A673 (cell line): Measurements from ENCODE around the gene HBA1. TPM values are rescaled to one million over a fixed set of nuclear protein-coding genes. Genes with fewer than 3 reads are reported as not detected.

ENCODE experiments used
- BruUV-seq: library from RNA; stranded (reverse); fragments of 400-500 nt; replicated peaks from 2 replicates; lab custom pipeline; 2021; lab: Mats Ljungman, UMichigan
- CTCF ChIA-PET: fragments of 300-600 bp; sonication (Branson Sonifier 250); formaldehyde crosslinking; loops from one replicate; lab custom pipeline; 2022; ENCODE audit warnings: antibody characterized with exemption; lab: Charles Lee
- POLR2A ChIA-PET: fragments of 300-600 bp; sonication (Branson Sonifier 250); formaldehyde crosslinking; loops from one replicate; lab custom pipeline; 2022; ENCODE audit warnings: antibody characterized with exemption; ENCODE audit not compliant: low non-redundant PET; lab: Charles Lee
- DNase-seq: peaks from one replicate; pipeline ENCODE4 v3.0.0-alpha.2; 2015; ENCODE audit warnings: low spot score
- H3K27ac ChIP-seq: fragments of 200-600 bp; sonication (generic); 2 replicates; pipeline ENCODE4 v1.5.1; 2016; ENCODE audit warnings: mixed run types, low read depth, mild to moderate bottlenecking, mixed read lengths, antibody characterized with exemption, low read length; ENCODE audit not compliant: poor library complexity, severe bottlenecking
- H3K27me3 ChIP-seq: fragments of 200-600 bp; sonication (generic); replicated peaks from 2 replicates; pipeline ENCODE4 v1.6.1; 2017; ENCODE audit warnings: mixed run types, low read depth, mild to moderate bottlenecking, mixed read lengths, antibody characterized with exemption, low read length; ENCODE audit not compliant: insufficient read depth, poor library complexity
- H3K36me3 ChIP-seq: fragments of 200-600 bp; sonication (generic); 2 replicates; pipeline ENCODE4 v1.6.1; 2016; ENCODE audit warnings: mixed run types, mild to moderate bottlenecking, mixed read lengths, antibody characterized with exemption, low read length; ENCODE audit not compliant: insufficient read depth, poor library complexity, severe bottlenecking
- H3K4me1 ChIP-seq: fragments of 200-600 bp; sonication (generic); 2 replicates; pipeline ENCODE4 v1.6.1; 2017; ENCODE audit warnings: mixed run types, mild to moderate bottlenecking, mixed read lengths, antibody characterized with exemption, low read length; ENCODE audit not compliant: insufficient read depth, poor library complexity, severe bottlenecking
- H3K4me3 ChIP-seq: fragments of 200-600 bp; sonication (generic); 2 replicates; pipeline ENCODE4 v1.5.1; 2016; ENCODE audit warnings: low read depth, mixed run types, mild to moderate bottlenecking, mixed read lengths, low read length; ENCODE audit not compliant: poor library complexity, severe bottlenecking
- H3K9me3 ChIP-seq: fragments of 200-600 bp; sonication (generic); 2 replicates; pipeline ENCODE4 v1.6.1; 2016; ENCODE audit warnings: mixed run types, low read depth, mild to moderate bottlenecking, mixed read lengths, antibody characterized with exemption, low read length; ENCODE audit not compliant: poor library complexity, severe bottlenecking
- EZH2 ChIP-seq: fragments of 200-600 bp; sonication (generic); IDR thresholded peaks from 2 replicates; pipeline ENCODE4 v1.6.1; 2017; ENCODE audit warnings: borderline replicate concordance, low read depth, mild to moderate bottlenecking, mixed read lengths, antibody characterized with exemption, low read length; ENCODE audit not compliant: poor library complexity, severe bottlenecking
- intact Hi-C: fragments of 100-400 bp; cut with micrococcal nuclease; formaldehyde crosslinking; loops from one replicate; pipeline ENCODE4 v1.10.0; 2022; ENCODE audit not compliant: unreplicated experiment
- total RNA-seq: library from RNA; stranded (reverse); gene quantifications from 2 replicates; pipeline ENCODE4 v1.2.3, GENCODE V29; 2021
- TF ChIP-seq, protein P1 (sequence below): fragments of 300-800, 200-600 bp; sonication (generic); conservative IDR thresholded peaks from 2 replicates; pipeline ENCODE4 v1.5.1; 2017; ENCODE audit warnings: low read depth, mild to moderate bottlenecking, antibody characterized with exemption, low read length, moderate library complexity, mixed read lengths

HBA1 gene
- total RNA-seq, 1 experiment from 2014 or later, result 5.9 TPM

DNA sequence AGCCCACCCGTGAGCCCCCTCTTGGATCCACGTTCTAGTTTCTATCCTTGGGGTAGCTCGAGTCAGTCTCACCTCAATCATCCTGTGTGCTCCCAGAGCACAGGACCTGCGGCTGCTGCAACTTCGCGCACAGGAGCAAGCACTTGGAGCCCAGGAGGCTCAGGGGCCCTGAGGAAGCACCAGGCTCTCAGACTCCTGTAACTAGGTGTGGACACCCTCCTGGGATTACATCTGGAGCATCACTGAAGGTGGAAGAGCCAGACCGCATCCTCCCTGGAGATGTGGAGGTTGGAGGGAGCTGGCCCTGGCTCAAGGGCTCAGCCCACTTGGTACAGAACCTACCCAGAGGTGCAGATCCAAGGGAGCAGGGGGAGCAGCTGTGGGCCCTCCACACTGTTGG is 6.5 kb downstream of the HBA1 start:
- ChIA-PET POLR2A (no interaction called here), CTCF (interaction anchor here (0.6 kb wide), 1 partner anchor 15 kb away, joined by 3 read pairs; no protein-coding TSS in a partner anchor)
- H3K27me3 ChIP-seq, result peaks cover 5% of the 10 kb centered on the region
- H3K9me3 ChIP-seq, result no peaks in the 10 kb centered on the region
- H3K36me3 ChIP-seq, result peaks cover 8% of the 10 kb centered on the region
- TF ChIP-seq, protein P1, sequence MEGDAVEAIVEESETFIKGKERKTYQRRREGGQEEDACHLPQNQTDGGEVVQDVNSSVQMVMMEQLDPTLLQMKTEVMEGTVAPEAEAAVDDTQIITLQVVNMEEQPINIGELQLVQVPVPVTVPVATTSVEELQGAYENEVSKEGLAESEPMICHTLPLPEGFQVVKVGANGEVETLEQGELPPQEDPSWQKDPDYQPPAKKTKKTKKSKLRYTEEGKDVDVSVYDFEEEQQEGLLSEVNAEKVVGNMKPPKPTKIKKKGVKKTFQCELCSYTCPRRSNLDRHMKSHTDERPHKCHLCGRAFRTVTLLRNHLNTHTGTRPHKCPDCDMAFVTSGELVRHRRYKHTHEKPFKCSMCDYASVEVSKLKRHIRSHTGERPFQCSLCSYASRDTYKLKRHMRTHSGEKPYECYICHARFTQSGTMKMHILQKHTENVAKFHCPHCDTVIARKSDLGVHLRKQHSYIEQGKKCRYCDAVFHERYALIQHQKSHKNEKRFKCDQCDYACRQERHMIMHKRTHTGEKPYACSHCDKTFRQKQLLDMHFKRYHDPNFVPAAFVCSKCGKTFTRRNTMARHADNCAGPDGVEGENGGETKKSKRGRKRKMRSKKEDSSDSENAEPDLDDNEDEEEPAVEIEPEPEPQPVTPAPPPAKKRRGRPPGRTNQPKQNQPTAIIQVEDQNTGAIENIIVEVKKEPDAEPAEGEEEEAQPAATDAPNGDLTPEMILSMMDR, result no peak
- no peak for TF ChIP-seq EZH2
- DNase-seq, result no peak
- peaks cover 11% of the 10 kb centered on the region for H3K4me1 ChIP-seq
- H3K27ac ChIP-seq, result no peak overlapping the region
- no peak overlapping the region for H3K4me3 ChIP-seq
- TSS peak; percentile 69 for BruUV-seq
- intact Hi-C loops, result no loop called here

DNA sequence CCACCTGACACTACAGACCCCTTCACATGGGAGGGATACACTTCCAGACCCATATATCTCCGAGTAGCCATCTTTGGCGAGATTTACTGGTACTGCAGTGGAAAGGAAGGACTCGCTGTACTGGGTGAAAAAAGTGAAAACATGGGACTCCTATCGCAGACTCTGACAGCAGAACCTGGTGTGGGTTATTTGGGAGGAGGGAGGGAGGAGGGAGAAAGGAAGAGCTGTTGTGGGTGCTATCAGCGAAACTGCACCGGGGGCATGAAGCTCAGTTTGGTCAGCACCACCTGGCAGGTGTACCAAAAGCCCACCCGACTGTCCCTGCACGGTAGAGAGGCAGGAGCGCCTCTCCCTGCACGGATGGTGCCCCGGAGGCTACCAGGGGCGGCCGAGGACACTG is 8.7 kb downstream of the HBA1 start:
- TF ChIP-seq, protein P1, result no peak
- no peak for TF ChIP-seq EZH2
- Histone ChIP-seq H3K4me1 (peaks cover 11% of the 10 kb centered on the region), H3K27ac (no peak overlapping the region), H3K36me3 (peaks cover 27% of the 10 kb centered on the region), H3K9me3 (no peaks in the 10 kb centered on the region), H3K4me3 (no peak overlapping the region), H3K27me3 (no peaks in the 10 kb centered on the region)
- CTCF ChIA-PET, result no interaction called here
- BruUV-seq, result no TSS peak
- POLR2A ChIA-PET, result no interaction called here
- intact Hi-C loops, result no loop called here
- no peak for DNase-seq

DNA sequence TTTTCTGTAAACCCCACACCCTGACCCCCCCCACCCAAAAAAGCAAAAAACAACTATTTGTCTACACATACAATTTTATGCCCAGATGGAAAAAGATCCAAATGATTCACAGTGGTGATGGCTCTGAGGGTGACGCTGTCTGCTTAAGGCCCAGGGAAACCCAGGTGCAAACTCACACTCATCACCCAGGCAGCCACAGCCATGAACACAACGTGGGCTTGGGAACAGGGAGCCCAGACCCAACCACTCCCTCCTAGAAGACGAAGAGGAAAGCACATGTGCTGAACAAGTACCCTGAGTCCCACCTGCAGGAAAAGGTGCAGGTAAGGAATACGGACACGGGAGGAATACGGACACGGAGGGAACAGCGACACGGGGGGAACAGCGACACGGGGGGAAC is 9.2 kb downstream of the HBA1 start:
- POLR2A ChIA-PET, result no interaction called here
- CTCF ChIA-PET, result no interaction called here
- no TSS peak for BruUV-seq
- TF ChIP-seq EZH2, result no peak
- TF ChIP-seq, protein P1, result no peak
- no peak for DNase-seq
- intact Hi-C loops, result no loop called here
- Histone ChIP-seq H3K27me3 (no peaks in the 10 kb centered on the region), H3K4me3 (no peak overlapping the region), H3K9me3 (no peaks in the 10 kb centered on the region), H3K4me1 (peaks cover 6% of the 10 kb centered on the region), H3K27ac (no peak overlapping the region), H3K36me3 (peaks cover 32% of the 10 kb centered on the region)
